Measurements from ENCODE around the gene HDAC6.
"Not testable (repeated sequence)": the region's sequence is repeated elsewhere in the genome, so short reads cannot be mapped to it uniquely, and the experiment has no call there.

HDAC6 gene

GRCh38 chrX:48813644-48814043 lies 11.8 kb downstream of the HDAC6 start:
- no peak for DNase-seq (ENCODE audit: low read depth)
- TF ChIP-seq, protein P1, sequence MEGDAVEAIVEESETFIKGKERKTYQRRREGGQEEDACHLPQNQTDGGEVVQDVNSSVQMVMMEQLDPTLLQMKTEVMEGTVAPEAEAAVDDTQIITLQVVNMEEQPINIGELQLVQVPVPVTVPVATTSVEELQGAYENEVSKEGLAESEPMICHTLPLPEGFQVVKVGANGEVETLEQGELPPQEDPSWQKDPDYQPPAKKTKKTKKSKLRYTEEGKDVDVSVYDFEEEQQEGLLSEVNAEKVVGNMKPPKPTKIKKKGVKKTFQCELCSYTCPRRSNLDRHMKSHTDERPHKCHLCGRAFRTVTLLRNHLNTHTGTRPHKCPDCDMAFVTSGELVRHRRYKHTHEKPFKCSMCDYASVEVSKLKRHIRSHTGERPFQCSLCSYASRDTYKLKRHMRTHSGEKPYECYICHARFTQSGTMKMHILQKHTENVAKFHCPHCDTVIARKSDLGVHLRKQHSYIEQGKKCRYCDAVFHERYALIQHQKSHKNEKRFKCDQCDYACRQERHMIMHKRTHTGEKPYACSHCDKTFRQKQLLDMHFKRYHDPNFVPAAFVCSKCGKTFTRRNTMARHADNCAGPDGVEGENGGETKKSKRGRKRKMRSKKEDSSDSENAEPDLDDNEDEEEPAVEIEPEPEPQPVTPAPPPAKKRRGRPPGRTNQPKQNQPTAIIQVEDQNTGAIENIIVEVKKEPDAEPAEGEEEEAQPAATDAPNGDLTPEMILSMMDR (IDR thresholded peaks at IDR 0.05; ENCODE audit: low read length, missing control alignments), result no peak
- no peak overlapping the region for H3K4me3 ChIP-seq (replicated peaks; ENCODE audit: low read depth, low read length)

- TF ChIP-seq, protein P1 (IDR thresholded peaks at IDR 0.05; ENCODE audit: low read length, missing control alignments), result no peak
- no peak overlapping the region for H3K4me3 ChIP-seq (replicated peaks; ENCODE audit: low read depth, low read length)
- no peak for DNase-seq (ENCODE audit: low read depth)
Measured at GRCh38 chrX:48814722-48815121, 12.9 kb downstream of the HDAC6 start.

DNA sequence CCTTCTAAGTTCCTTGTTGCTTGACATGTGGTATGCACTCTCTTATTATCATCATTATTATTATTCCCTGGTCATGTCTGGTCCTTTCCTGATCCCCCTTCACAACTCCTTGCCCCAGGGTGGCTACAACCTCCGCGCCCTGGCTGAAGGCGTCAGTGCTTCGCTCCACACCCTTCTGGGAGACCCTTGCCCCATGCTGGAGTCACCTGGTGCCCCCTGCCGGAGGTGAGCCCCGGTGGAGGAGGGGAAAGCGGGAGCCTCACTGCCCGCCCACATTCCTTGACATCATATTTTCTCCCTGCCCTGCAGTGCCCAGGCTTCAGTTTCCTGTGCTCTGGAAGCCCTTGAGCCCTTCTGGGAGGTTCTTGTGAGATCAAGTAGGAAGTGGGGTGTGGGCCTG lies 13.4 kb downstream of the HDAC6 start:
- no peak for DNase-seq (ENCODE audit: low read depth)
- TF ChIP-seq, protein P1 (IDR thresholded peaks at IDR 0.05; ENCODE audit: low read length, missing control alignments), result no peak
- H3K4me3 ChIP-seq (replicated peaks; ENCODE audit: low read depth, low read length), result no peak overlapping the region

- TF ChIP-seq, protein P1 (IDR thresholded peaks at IDR 0.05; ENCODE audit: low read length, missing control alignments), result no peak
- H3K4me3 ChIP-seq (replicated peaks; ENCODE audit: low read depth, low read length), result no peak overlapping the region
- no peak for DNase-seq (ENCODE audit: low read depth)
Measured at GRCh38 chrX:48816014-48816810, 14.3 kb downstream of the HDAC6 start.

DNA sequence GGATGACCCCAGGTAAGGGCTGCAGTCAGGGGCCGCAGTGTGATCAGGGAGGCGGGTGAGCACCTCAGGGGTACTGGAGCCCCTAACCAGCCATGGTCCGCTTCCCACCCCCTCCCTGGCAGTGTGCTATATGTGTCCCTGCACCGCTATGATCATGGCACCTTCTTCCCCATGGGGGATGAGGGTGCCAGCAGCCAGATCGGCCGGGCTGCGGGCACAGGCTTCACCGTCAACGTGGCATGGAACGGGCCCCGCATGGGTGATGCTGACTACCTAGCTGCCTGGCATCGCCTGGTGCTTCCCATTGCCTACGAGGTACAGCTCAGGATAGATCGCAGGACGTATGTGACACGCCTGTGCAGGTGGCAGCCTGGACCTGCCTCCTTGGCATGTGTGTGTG lies 16.2 kb downstream of the HDAC6 start:
- TF ChIP-seq, protein P1 (IDR thresholded peaks at IDR 0.05; ENCODE audit: low read length, missing control alignments), result no peak
- no peak overlapping the region for H3K4me3 ChIP-seq (replicated peaks; ENCODE audit: low read depth, low read length)
- DNase-seq (ENCODE audit: low read depth), result no peak

- no peak for DNase-seq (ENCODE audit: low read depth)
- TF ChIP-seq, protein P1 (IDR thresholded peaks at IDR 0.05; ENCODE audit: low read length, missing control alignments), result no peak
- H3K4me3 ChIP-seq (replicated peaks; ENCODE audit: low read depth, low read length), result no peak overlapping the region
Measured at GRCh38 chrX:48818866-48819265, 17.0 kb downstream of the HDAC6 start.

- H3K4me3 ChIP-seq (replicated peaks; ENCODE audit: low read depth, low read length); DNase-seq (ENCODE audit: low read depth): not testable (repeated sequence)
Measured at GRCh38 chrX:48819394-48819793, 17.5 kb downstream of the HDAC6 start.
